Activated T-cell treated with anti-CD3 and anti-CD28 coated beads, Interleukin-2, amount 50 U/mL, for 4 hours (primary cell): ENCODE data around the gene LRRC4C. TPM values are rescaled to one million over a fixed set of nuclear protein-coding genes. Genes with fewer than 3 reads are reported as not detected.

Source experiments
- ATAC-seq, 2 donors: fragments of 200-7000 bp; cut with Tn5 transposase; one replicate each; pipeline ENCODE4 v1.10.0; 2021
- DNase-seq: peaks from one replicate; pipeline ENCODE4 v3.0.0-alpha.2; 2020
- H3K27me3 Mint-ChIP-seq: one replicate; pipeline ENCODE4 v1.8.0; 2021; ENCODE audit warnings: low read depth, mixed read lengths
- H3K36me3 Mint-ChIP-seq: one replicate; pipeline ENCODE4 v1.8.0; 2022; ENCODE audit warnings: mixed read lengths; ENCODE audit not compliant: insufficient read depth
- H3K4me1 Mint-ChIP-seq: one replicate; pipeline ENCODE4 v1.8.0; 2021; ENCODE audit warnings: low read depth, mixed read lengths
- H3K4me3 Mint-ChIP-seq: one replicate; pipeline ENCODE4 v1.8.0; 2021; ENCODE audit warnings: mild to moderate bottlenecking, moderate library complexity, mixed read lengths
- H3K9me3 Mint-ChIP-seq: one replicate; pipeline ENCODE4 v1.8.0; 2021; ENCODE audit warnings: mixed read lengths
- total RNA-seq, 3 donors: library from RNA; stranded (reverse); gene quantifications; one replicate each; pipeline ENCODE4 v1.2.1, GENCODE V29; 2021

Gene LRRC4C
- total RNA-seq, 3 donors from 2014 or later = not detected

DNA sequence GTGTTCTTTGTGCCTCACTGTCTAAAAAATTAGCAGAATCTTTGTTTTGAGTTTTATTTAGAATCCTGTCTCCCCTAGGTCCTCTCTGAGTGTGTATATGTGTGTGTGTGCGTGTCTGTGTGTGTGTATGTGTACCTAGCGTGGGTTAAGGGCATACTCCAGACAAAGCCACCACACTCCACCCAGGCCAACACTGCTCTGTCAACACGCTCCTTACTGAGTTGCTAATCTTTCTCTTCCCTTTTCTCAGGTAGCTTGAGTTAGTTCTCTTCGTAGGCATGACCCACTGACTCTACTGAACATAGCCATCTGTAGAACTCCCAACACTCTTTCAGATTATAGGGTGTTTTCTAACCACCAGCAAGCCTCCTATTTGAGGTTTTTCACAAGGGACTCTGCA is 131.1 kb downstream of the LRRC4C start:
- no peak for ATAC-seq
- Mint-ChIP-seq H3K4me1 (no peaks in the 10 kb centered on the region), H3K4me3 (no peak overlapping the region), H3K9me3 (peaks cover 17% of the 10 kb centered on the region), H3K27me3 (no peaks in the 10 kb centered on the region), H3K36me3 (no peaks in the 10 kb centered on the region)
- no peak for DNase-seq

- Mint-ChIP-seq H3K4me3 (no peak overlapping the region), H3K9me3 (peaks cover 11% of the 10 kb centered on the region), H3K36me3 (no peaks in the 10 kb centered on the region), H3K27me3 (no peaks in the 10 kb centered on the region), H3K4me1 (no peaks in the 10 kb centered on the region)
- ATAC-seq (no peak), DNase-seq (no peak)
Observed at GRCh38 chr11:41323446-41323845, 136.0 kb downstream of the LRRC4C start.

DNA sequence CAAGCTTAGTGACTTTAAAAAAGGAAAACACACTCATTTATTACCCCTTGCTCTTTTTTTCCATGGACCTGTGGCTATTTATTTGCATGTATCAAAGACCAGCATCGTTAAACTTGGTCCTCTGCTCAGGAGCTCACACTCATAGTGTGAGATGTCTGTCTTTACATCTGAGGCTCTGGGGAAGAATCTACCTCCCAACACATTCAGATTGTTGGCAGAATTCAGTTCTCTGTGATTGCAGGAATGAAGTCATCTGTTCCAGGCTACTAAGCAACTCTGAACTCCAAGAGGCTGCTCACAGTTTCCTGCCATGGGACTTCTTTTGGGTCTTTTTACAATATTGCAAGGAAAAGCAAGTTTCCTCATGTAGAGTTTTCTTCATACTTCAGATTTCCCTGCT is 138.8 kb downstream of the LRRC4C start:
- Mint-ChIP-seq H3K27me3 (no peaks in the 10 kb centered on the region), H3K4me1 (no peaks in the 10 kb centered on the region), H3K36me3 (no peaks in the 10 kb centered on the region), H3K4me3 (no peak overlapping the region), H3K9me3 (peaks cover 5% of the 10 kb centered on the region)
- ATAC-seq (no peak), DNase-seq (no peak)

GRCh38 chr11:41320238-41320637 is 139.2 kb downstream of the LRRC4C start:
- ATAC-seq (no peak), DNase-seq (no peak)
- Mint-ChIP-seq H3K4me1 (no peaks in the 10 kb centered on the region), H3K27me3 (no peaks in the 10 kb centered on the region), H3K36me3 (no peaks in the 10 kb centered on the region), H3K9me3 (peaks cover 6% of the 10 kb centered on the region), H3K4me3 (no peak overlapping the region)

DNA sequence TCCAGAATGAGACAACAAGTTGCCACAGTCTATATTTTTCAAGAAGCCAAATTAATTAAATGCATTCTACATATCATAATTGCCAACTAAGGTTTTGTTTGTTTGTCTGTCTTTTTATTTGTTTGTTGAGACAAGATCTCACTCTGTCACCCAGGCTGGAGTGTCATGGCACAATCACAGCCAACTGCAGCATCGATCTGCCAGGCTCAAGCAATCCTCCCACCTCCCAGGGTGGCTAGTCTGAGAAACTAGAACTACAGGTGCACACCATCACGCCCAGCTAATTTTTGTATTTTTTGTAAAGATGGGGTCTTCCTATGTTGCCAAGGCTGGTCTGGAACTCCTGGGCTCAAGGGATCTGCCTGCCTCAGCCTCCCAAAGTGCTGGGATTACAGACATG is 140.0 kb downstream of the LRRC4C start:
- Mint-ChIP-seq H3K36me3 (no peaks in the 10 kb centered on the region), H3K4me3 (no peak overlapping the region), H3K27me3 (no peaks in the 10 kb centered on the region), H3K9me3 (peaks cover 9% of the 10 kb centered on the region), H3K4me1 (no peaks in the 10 kb centered on the region)
- DNase-seq (no peak), ATAC-seq (no peak)

DNA sequence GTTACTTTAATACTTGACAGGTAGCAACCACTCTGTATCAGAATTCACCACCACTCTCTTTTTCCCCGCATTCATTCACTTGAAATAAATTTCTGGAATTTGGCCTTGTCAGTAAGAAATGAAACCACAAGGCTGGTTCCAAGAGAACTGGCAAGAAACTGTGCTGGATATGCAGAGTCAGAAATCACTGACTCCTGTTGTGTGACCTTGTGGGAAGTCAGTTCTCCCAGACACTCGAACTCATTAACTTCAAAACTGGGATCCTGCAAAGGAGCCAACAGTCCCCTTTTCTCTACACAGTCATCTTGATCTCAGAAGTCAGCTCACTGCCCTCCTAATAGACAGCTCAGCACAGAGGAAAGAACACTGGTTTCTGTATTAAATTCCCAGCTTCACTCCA is 142.7 kb downstream of the LRRC4C start:
- no peaks in the 10 kb centered on the region for H3K27me3 Mint-ChIP-seq
- ATAC-seq (no peak), DNase-seq (no peak)
- no peaks in the 10 kb centered on the region for H3K36me3 Mint-ChIP-seq
- H3K4me3 Mint-ChIP-seq = no peak overlapping the region
- H3K9me3 Mint-ChIP-seq = peaks cover 9% of the 10 kb centered on the region
- H3K4me1 Mint-ChIP-seq = no peaks in the 10 kb centered on the region

DNA sequence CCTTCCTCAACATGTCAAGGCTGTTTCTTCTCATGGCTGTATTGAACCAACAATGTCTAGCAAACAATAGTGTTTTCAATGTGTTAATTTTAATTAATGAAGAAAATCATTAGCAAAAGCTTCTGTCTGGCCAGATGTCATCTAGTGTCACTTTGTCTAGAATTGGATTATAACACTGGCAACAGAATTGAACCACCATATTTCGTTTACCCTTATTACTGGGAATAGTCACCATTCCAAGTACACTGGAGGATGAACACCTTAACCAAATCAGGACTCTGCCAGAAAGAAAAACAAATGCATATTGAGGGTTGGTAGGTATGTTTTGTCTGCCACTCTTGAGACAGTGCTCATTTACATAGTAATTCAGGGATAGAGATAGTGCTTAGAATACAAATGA is 146.2 kb downstream of the LRRC4C start:
- H3K4me1 Mint-ChIP-seq = no peaks in the 10 kb centered on the region
- DNase-seq = no peak
- ATAC-seq = no peak
- no peak overlapping the region for H3K4me3 Mint-ChIP-seq
- H3K27me3 Mint-ChIP-seq = no peaks in the 10 kb centered on the region
- H3K9me3 Mint-ChIP-seq = peaks cover 6% of the 10 kb centered on the region
- no peaks in the 10 kb centered on the region for H3K36me3 Mint-ChIP-seq

DNA sequence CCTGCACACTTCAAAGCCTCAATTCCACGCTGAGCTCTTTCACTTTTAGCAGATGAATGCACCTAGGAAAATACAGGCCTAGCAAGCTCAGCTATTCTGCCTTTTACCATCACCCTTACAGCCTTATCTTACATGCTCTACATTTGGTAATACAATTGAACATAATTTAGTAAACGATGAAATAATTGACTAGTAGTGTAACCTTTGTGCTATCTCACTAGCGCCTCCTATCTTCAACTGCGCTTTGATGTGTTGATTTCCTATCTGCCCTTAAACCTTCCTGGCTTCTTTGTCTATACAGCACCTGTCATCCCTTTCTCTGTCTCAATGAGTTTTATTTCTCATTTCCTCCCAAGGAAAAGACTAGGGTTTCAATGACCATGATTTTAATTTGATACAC is 149.7 kb downstream of the LRRC4C start:
- no peak overlapping the region for H3K4me3 Mint-ChIP-seq
- peaks cover 11% of the 10 kb centered on the region for H3K9me3 Mint-ChIP-seq
- ATAC-seq (no peak), DNase-seq (no peak)
- no peaks in the 10 kb centered on the region for H3K27me3 Mint-ChIP-seq
- H3K4me1 Mint-ChIP-seq = no peaks in the 10 kb centered on the region
- H3K36me3 Mint-ChIP-seq = no peaks in the 10 kb centered on the region

- ATAC-seq (no peak), DNase-seq (no peak)
- no peaks in the 10 kb centered on the region for H3K36me3 Mint-ChIP-seq
- no peaks in the 10 kb centered on the region for H3K4me1 Mint-ChIP-seq
- peaks cover 11% of the 10 kb centered on the region for H3K9me3 Mint-ChIP-seq
- H3K4me3 Mint-ChIP-seq = no peak overlapping the region
- H3K27me3 Mint-ChIP-seq = no peaks in the 10 kb centered on the region
Observed at GRCh38 chr11:41309111-41309522, 150.3 kb downstream of the LRRC4C start.

- no peaks in the 10 kb centered on the region for H3K36me3 Mint-ChIP-seq
- peaks cover 11% of the 10 kb centered on the region for H3K9me3 Mint-ChIP-seq
- no peaks in the 10 kb centered on the region for H3K4me1 Mint-ChIP-seq
- DNase-seq (no peak), ATAC-seq (no peak)
- no peak overlapping the region for H3K4me3 Mint-ChIP-seq
- no peaks in the 10 kb centered on the region for H3K27me3 Mint-ChIP-seq
Observed at GRCh38 chr11:41308286-41308685, 151.2 kb downstream of the LRRC4C start.

GRCh38 chr11:41307296-41308080 is 152.0 kb downstream of the LRRC4C start:
- ATAC-seq = no peak
- DNase-seq = no peak
- peaks cover 11% of the 10 kb centered on the region for H3K9me3 Mint-ChIP-seq
- no peak overlapping the region for H3K4me3 Mint-ChIP-seq
- H3K36me3 Mint-ChIP-seq = no peaks in the 10 kb centered on the region
- H3K27me3 Mint-ChIP-seq = no peaks in the 10 kb centered on the region
- H3K4me1 Mint-ChIP-seq = no peaks in the 10 kb centered on the region

DNA sequence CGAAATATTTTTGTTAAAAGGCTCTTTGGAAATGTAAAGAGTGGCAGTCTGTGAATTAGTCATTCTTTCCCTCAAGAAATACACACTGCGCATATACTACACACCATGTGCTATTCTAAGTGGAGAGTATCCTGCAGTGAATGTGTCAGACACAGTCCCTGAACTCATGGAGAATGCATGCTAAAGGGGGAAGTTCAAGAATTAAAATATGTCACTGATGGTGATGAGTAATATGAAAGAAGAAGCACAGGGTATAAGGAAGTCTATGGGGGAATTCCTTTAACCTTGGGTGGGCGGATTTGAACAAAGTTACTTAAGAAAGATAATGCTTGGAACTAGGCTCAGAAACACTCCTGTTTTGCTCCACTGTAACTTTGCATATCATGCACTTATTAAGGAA is 153.0 kb downstream of the LRRC4C start:
- Mint-ChIP-seq H3K27me3 (no peaks in the 10 kb centered on the region), H3K9me3 (peaks cover 11% of the 10 kb centered on the region), H3K4me1 (no peaks in the 10 kb centered on the region), H3K36me3 (no peaks in the 10 kb centered on the region), H3K4me3 (no peak overlapping the region)
- DNase-seq (no peak), ATAC-seq (no peak)

DNA sequence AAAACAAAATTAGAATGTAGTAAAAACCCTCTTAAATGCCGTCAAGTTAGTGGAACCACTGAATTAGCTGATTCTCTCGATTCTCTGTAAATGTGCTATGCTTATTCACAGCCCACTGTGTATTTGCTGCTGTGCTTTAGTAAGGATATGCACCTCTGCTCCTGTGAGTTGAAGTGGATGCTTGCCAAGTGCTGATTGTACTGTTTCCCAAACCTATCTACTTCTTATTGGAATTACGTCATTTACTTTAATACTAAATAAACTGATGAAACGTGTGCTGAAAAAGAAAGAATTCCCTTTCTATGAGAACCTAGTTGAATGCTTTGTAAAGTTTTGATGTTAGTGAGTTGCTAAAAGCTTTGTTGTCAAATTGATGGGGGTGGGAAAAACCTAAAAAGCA is 158.4 kb downstream of the LRRC4C start:
- Mint-ChIP-seq H3K4me3 (no peak overlapping the region), H3K4me1 (no peaks in the 10 kb centered on the region), H3K27me3 (no peaks in the 10 kb centered on the region), H3K36me3 (no peaks in the 10 kb centered on the region), H3K9me3 (peaks cover under 1% of the 10 kb centered on the region)
- ATAC-seq (no peak), DNase-seq (no peak)

DNA sequence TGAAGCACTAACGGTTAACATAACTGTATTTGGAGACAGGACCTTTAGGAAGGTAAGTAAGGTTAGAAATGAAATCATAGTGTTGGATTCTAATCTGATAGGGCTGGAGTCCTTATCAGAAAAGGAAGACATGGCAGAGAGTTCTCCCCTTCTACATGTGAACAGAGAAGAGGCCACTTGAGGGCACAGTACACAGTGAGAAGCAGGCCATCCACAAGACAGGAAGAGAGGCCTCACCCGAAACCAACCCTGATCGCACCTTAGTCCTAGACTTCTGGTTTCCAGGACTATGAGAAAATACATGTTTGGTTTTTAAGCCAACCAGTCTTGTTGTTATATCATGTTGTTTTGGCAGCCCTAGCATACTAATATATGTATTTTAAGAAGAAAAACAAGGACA is 170.0 kb downstream of the LRRC4C start:
- no peaks in the 10 kb centered on the region for H3K4me1 Mint-ChIP-seq
- no peak for ATAC-seq

GRCh38 chr11:41286751-41287150 is 172.7 kb downstream of the LRRC4C start:
- H3K36me3 Mint-ChIP-seq = no peaks in the 10 kb centered on the region
- H3K27me3 Mint-ChIP-seq = no peaks in the 10 kb centered on the region
- no peak for DNase-seq
- no peak for ATAC-seq
- peaks cover 21% of the 10 kb centered on the region for H3K9me3 Mint-ChIP-seq
- no peaks in the 10 kb centered on the region for H3K4me1 Mint-ChIP-seq
- no peak overlapping the region for H3K4me3 Mint-ChIP-seq

More for the DNA sequence above, 170.0 kb downstream of the LRRC4C start:
- no peak for DNase-seq
- H3K27me3 Mint-ChIP-seq = no peaks in the 10 kb centered on the region
- H3K36me3 Mint-ChIP-seq = no peaks in the 10 kb centered on the region
- peaks cover 17% of the 10 kb centered on the region for H3K9me3 Mint-ChIP-seq
- H3K4me3 Mint-ChIP-seq = no peak overlapping the region
